Natural killer cell (primary cell): ENCODE measurements around the gene GMPR2. TPM values are rescaled to one million over a fixed set of nuclear protein-coding genes. Genes with fewer than 3 reads are reported as not detected.

ENCODE experiments used
- ATAC-seq, 3 donors: fragments of 150-1000 bp in 2 of 3; fragments of 200-7000 bp in 1 of 3; cut with Tn5 transposase; 1 replicate in 1 of 3; 2 replicates in 2 of 3; pipeline ENCODE4 v1.10.0; 2021; ENCODE audit warnings: mild to moderate bottlenecking in 2 of 3, moderate library complexity in 2 of 3
- DNase-seq, 2 donors: peaks; one replicate each; pipeline versions ENCODE4 v3.0.0 to v3.0.0-alpha.2; 2013 to 2021; ENCODE audit warnings: mixed read lengths in 1 of 2
- H3K27ac ChIP-seq: one replicate; pipeline ENCODE4 v1.5.1; 2013; ENCODE audit warnings: mild to moderate bottlenecking, low read length
- H3K27me3 ChIP-seq: one replicate; pipeline ENCODE4 v1.6.1; 2013; ENCODE audit warnings: low read length; ENCODE audit not compliant: control insufficient read depth, insufficient read depth
- H3K36me3 ChIP-seq: one replicate; pipeline ENCODE4 v1.6.1; 2013; ENCODE audit warnings: low read length; ENCODE audit not compliant: control insufficient read depth, insufficient read depth
- H3K4me1 ChIP-seq: one replicate; pipeline ENCODE4 v1.6.1; 2013; ENCODE audit warnings: low read length; ENCODE audit not compliant: control insufficient read depth, insufficient read depth
- H3K4me3 ChIP-seq: one replicate; pipeline ENCODE4 v1.5.1; 2013; ENCODE audit warnings: low read length
- H3K9me3 ChIP-seq: one replicate; pipeline ENCODE4 v1.6.1; 2013; ENCODE audit warnings: low read length; ENCODE audit not compliant: control insufficient read depth, insufficient read depth
- H3K27ac Mint-ChIP-seq, 2 donors: one replicate each; pipeline ENCODE4 v1.8.0; 2022; ENCODE audit warnings: mild to moderate bottlenecking in 2 of 2, mixed read lengths in 2 of 2, moderate library complexity in 1 of 2
- H3K27me3 Mint-ChIP-seq, 2 donors: one replicate each; pipeline ENCODE4 v1.8.0; 2022; ENCODE audit warnings: low read depth in 2 of 2, mixed read lengths in 2 of 2
- H3K36me3 Mint-ChIP-seq: one replicate; pipeline ENCODE4 v1.8.0; 2022; ENCODE audit warnings: mixed read lengths
- H3K4me1 Mint-ChIP-seq, 2 donors: one replicate each; pipeline ENCODE4 v1.8.0; 2022; ENCODE audit warnings: mixed read lengths in 2 of 2
- H3K4me3 Mint-ChIP-seq: one replicate; pipeline ENCODE4 v1.8.0; 2022; ENCODE audit warnings: mild to moderate bottlenecking, moderate library complexity, mixed read lengths
- H3K9me3 Mint-ChIP-seq, 2 donors: one replicate each; pipeline ENCODE4 v1.8.0; 2022; ENCODE audit warnings: mixed read lengths in 2 of 2
- WGBS: methylation state at CpG from one replicate; pipeline ENCODE4 v1.1.7; 2013; ENCODE audit warnings: missing lambda C conversion rate; ENCODE audit not compliant: insufficient coverage; 5-methylcytosine and 5-hydroxymethylcytosine counted together
- intact Hi-C: fragments of 100-400 bp; cut with micrococcal nuclease; formaldehyde crosslinking; loops from one replicate; pipeline ENCODE4 v1.14.2; 2022
- total RNA-seq, 4 donors: library from RNA; stranded (reverse); fragments of 120-200 nt in 1 of 4; gene quantifications; one replicate each; pipeline versions ENCODE4 v1.2.3 to v1.2.4, GENCODE V29; 2013 to 2022
- TF ChIP-seq, protein P1 (sequence below): fragments of 200-600 bp; IDR thresholded peaks from one replicate; pipeline ENCODE4 v1.8.0; 2022; ENCODE audit warnings: antibody characterized with exemption

GMPR2 gene
- total RNA-seq, 3 donors from 2014 or later (not counting 1 experiment from before 2014, with no cell fraction given) = 46.5 to 63.3 (median 53.3) TPM

DNA sequence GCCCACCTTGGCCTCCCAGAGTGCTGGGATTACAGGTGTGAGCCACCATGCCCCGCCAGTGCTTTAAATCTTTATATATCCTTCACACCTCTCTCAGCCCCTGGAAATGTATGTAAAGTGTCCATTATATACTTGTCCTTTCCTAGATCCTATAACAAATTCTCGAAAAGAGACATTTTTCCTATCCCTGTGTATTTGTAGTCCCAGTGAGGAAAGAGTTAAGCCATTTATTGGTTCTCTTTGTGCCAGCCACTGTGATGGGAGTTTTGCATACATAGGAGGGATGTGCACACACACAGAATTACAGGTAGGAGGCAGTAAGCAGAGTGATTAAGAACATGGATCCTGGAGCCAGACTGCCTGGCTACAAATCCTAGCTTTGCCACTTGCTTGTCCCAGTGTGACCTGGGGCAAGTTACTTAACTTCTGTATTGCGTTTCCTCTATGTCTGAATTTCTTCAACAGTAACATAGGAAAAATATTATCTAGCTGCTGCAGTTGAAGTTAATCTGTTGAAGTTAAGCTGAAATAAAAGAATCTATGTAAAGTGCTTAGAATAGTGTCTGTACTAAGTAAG, 40.8 kb downstream of the GMPR2 start:
- peaks cover 42% of the 10 kb centered on the region for H3K4me1 ChIP-seq
- peak in 1 of 2 donors; percentile 19 for DNase-seq
- Mint-ChIP-seq H3K27me3 (no peaks in the 10 kb centered on the region), H3K4me3 (peak overlapping the region; percentile 35), H3K4me1 (peaks cover 28% of the 10 kb centered on the region in 2 donors), H3K27ac (peak overlapping the region; percentile 91 to 92), H3K9me3 (no peaks in the 10 kb centered on the region), H3K36me3 (no peaks in the 10 kb centered on the region)
- TF ChIP-seq, protein P1, sequence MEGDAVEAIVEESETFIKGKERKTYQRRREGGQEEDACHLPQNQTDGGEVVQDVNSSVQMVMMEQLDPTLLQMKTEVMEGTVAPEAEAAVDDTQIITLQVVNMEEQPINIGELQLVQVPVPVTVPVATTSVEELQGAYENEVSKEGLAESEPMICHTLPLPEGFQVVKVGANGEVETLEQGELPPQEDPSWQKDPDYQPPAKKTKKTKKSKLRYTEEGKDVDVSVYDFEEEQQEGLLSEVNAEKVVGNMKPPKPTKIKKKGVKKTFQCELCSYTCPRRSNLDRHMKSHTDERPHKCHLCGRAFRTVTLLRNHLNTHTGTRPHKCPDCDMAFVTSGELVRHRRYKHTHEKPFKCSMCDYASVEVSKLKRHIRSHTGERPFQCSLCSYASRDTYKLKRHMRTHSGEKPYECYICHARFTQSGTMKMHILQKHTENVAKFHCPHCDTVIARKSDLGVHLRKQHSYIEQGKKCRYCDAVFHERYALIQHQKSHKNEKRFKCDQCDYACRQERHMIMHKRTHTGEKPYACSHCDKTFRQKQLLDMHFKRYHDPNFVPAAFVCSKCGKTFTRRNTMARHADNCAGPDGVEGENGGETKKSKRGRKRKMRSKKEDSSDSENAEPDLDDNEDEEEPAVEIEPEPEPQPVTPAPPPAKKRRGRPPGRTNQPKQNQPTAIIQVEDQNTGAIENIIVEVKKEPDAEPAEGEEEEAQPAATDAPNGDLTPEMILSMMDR = no peak
- intact Hi-C loops = loop anchor here (5.0 kb wide), 2 partner anchors 41 to 399 kb away; partner anchors contain the start of genes GMPR2 and NEDD8
- no peaks in the 10 kb centered on the region for H3K27me3 ChIP-seq
- no peaks in the 10 kb centered on the region for H3K9me3 ChIP-seq
- WGBS = 86% methylated on average over 1 of the region's 3 CpGs
- peak overlapping the region; percentile 37 for H3K27ac ChIP-seq
- H3K36me3 ChIP-seq = peaks cover 5% of the 10 kb centered on the region
- no peak for ATAC-seq
- H3K4me3 ChIP-seq = no peak overlapping the region

DNA sequence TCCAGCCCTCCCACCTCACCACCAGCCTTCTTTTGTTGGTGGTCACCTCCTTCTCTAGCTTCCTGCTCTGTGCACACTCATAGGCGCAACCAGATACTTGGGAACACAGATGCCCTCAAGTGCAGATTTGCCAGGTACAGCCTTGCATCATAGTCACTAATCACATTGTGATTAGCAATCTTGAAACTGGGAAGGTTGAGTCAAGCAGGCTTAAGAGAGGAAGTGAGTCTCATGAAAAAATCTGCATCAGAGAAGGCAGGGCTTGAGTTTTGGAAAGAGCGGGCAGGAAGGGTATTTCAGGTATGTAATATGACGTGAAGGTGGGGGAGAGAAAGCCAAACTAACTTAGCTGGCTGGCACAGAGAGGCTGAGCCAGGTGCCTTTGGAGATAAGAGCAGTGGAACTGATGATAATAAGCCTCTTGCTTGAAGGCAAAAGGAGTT, 41.4 kb downstream of the GMPR2 start:
- Mint-ChIP-seq H3K9me3 (no peaks in the 10 kb centered on the region), H3K27ac (peak overlapping the region; percentile 91 to 92), H3K36me3 (no peaks in the 10 kb centered on the region), H3K4me3 (no peak overlapping the region), H3K27me3 (no peaks in the 10 kb centered on the region), H3K4me1 (peaks cover 29 to 32% of the 10 kb centered on the region in 2 donors)
- peaks cover 5% of the 10 kb centered on the region for H3K36me3 ChIP-seq
- H3K9me3 ChIP-seq = no peaks in the 10 kb centered on the region
- H3K27me3 ChIP-seq = no peaks in the 10 kb centered on the region
- peak overlapping the region; percentile 37 for H3K27ac ChIP-seq
- 58% methylated on average over 3 of the region's 3 CpGs for WGBS
- TF ChIP-seq, protein P1 = no peak
- peaks cover 44% of the 10 kb centered on the region for H3K4me1 ChIP-seq
- intact Hi-C loops = loop anchor here (5.0 kb wide), 2 partner anchors 42 to 398 kb away; partner anchors contain the start of genes GMPR2 and NEDD8
- ATAC-seq (no peak), DNase-seq (peak in 1 of 2 donors; percentile 75)
- no peak overlapping the region for H3K4me3 ChIP-seq

DNA sequence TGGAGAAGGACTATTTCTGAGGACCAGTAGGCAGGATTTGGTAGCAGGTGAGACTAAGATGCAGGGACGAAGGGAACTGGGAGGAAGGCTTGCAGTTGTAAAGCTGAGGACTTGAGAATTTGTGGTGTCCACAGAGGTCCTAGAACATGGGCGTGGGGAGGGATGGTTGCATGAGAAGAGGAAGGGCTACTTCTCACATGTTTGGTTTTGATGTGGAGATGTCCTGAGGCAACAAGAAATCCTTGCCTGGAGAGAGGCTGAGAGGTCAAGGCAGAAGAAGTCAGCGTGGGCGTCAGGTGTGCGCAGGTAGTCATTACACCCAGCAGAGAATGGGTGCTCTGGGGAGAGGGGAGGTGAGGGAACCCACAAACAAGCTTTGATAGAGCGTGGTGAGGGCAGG, 44.3 kb downstream of the GMPR2 start:
- Histone ChIP-seq H3K27me3 (no peaks in the 10 kb centered on the region), H3K36me3 (no peaks in the 10 kb centered on the region), H3K27ac (no peak overlapping the region), H3K4me1 (peaks cover 44% of the 10 kb centered on the region), H3K9me3 (no peaks in the 10 kb centered on the region), H3K4me3 (no peak overlapping the region)
- Mint-ChIP-seq H3K4me3 (no peak overlapping the region), H3K4me1 (peaks cover 29 to 33% of the 10 kb centered on the region in 2 donors), H3K27me3 (no peaks in the 10 kb centered on the region), H3K36me3 (no peaks in the 10 kb centered on the region), H3K27ac (peak overlapping the region in 1 of 2 donors; percentile 34), H3K9me3 (no peaks in the 10 kb centered on the region)
- TF ChIP-seq, protein P1 = no peak
- intact Hi-C loops = no loop called here
- DNase-seq (no peak), ATAC-seq (no peak)
- WGBS = 89% methylated on average over 6 of the region's 6 CpGs
